ENCODE data around the gene ENTPD8. TPM values are rescaled to one million over a fixed set of nuclear protein-coding genes. Genes with fewer than 3 reads are reported as not detected.

ENTPD8 gene
- polyA plus RNA-seq, 3 donors: not detected

DNA sequence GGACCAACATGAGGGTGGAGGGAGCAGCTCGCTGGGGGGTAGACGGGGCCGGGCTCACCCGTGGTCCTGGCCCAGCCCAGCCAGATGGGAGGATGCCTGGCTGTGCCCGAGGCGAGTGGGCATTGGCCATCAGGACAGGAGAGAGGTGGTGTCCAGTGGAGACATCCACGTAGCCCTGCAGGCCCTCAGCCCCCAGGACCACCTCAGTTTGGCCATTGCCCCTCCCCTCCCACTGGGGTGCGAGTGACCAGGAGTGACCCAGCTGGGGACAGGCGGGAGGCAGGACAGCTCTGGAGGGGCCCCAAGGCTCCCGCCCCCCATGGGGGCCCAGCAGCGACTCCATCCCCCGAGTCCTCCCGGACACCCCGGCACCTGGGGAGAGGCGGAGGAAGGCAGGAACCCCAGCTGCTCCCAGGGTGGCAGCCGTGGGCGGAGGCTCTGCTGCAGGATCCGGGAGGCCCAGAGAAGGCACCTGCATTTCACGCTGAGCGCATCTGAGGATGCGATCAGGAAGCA, 9.7 kb downstream of the ENTPD8 start:
- H3K4me3 ChIP-seq (replicated peaks in 1 of 3; ENCODE audit: low read depth in 2 of 3, low read length in 3 of 3): no peak overlapping the region
- H4K20me1 ChIP-seq (ENCODE audit: insufficient read depth, low read length): no peaks in the 10 kb centered on the region
- DNase-seq: no peak
- no peaks in the 10 kb centered on the region for H3K4me1 ChIP-seq (ENCODE audit: control insufficient read depth in 1 of 2, insufficient read depth in 2 of 2, low read length in 2 of 2)
- no peaks in the 10 kb centered on the region for H3K36me3 ChIP-seq (replicated peaks in 1 of 2; ENCODE audit: control insufficient read depth in 1 of 2, insufficient read depth in 2 of 2, low read length in 2 of 2)
- H3K9ac ChIP-seq (ENCODE audit: insufficient read depth, low read length, poor library complexity, severe bottlenecking): no peak overlapping the region
- Mint-ChIP-seq H3K27me3 (ENCODE audit: low read depth in 3 of 3) (peaks cover 0 to 10% (median 2%) of the 10 kb centered on the region in 3 donors), H3K36me3 (no peaks in the 10 kb centered on the region), H3K9me3 (no peaks in the 10 kb centered on the region), H3K27ac (no peak overlapping the region), H3K4me1 (no peaks in the 10 kb centered on the region), H3K4me3 (no peak overlapping the region)
- intact Hi-C loops (cut with micrococcal nuclease): no loop called here
- no peak overlapping the region for H3K4me2 ChIP-seq (replicated peaks; ENCODE audit: extremely low read depth, low read length, poor library complexity, severe bottlenecking)
- TF ChIP-seq CTCF (IDR thresholded peaks at IDR 0.05): no peak
- 90% methylated on average over 19 of the region's 21 CpGs for WGBS (ENCODE audit: insufficient coverage)
- no peak overlapping the region for H3K27ac ChIP-seq (ENCODE audit: low read depth in 1 of 2, low read length in 2 of 2)
- no peaks in the 10 kb centered on the region for H3K27me3 ChIP-seq (ENCODE audit: control insufficient read depth in 2 of 2, insufficient read depth in 2 of 2, low read length in 2 of 2)
- H2AFZ ChIP-seq (ENCODE audit: insufficient read depth, low read depth, low read length, poor library complexity, severe bottlenecking): no peak overlapping the region
- H3K9me3 ChIP-seq (replicated peaks in 1 of 2; ENCODE audit: control insufficient read depth in 1 of 2, insufficient read depth in 1 of 2, low read length in 2 of 2): no peaks in the 10 kb centered on the region
- no peaks in the 10 kb centered on the region for H3K79me2 ChIP-seq (ENCODE audit: insufficient read depth, low read length)

DNA sequence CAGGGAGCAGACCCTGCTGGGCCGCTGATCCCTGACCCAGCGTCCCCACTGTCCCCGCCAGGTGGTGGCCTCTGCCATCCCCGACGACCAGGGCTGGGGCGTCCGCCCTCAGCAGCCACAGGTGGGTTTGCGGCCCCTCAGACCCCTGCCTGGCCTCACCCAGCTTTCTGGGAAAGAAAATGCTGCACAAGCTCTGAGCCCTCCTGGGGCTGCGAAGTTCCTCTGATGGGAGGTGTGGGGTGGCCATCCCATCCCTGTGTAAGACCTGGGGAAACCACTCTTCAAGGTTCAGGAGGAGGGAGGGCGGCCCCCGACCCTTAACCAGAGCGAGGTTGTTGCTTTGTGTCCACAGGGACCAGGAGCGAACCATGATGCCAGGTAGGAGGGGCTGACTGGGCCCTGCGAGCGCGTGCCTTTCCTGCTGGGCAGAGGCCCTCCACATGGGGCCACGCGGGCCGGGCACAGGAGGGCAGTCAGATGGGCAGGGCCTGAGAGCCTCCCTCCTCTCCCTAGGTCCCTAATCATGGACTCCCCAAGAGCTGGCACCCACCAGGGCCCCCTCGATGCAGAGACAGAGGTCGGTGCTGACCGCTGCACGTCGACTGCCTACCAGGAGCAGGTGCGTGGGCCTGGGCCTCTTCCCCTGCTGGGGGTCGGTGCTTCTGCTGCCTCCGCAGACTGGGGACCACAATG, 10.3 kb downstream of the ENTPD8 start:
- Histone ChIP-seq H3K36me3 (replicated peaks in 1 of 2; ENCODE audit: control insufficient read depth in 1 of 2, insufficient read depth in 2 of 2, low read length in 2 of 2) (no peaks in the 10 kb centered on the region), H3K9me3 (replicated peaks in 1 of 2; ENCODE audit: control insufficient read depth in 1 of 2, insufficient read depth in 1 of 2, low read length in 2 of 2) (no peaks in the 10 kb centered on the region), H3K79me2 (ENCODE audit: insufficient read depth, low read length) (no peaks in the 10 kb centered on the region), H4K20me1 (ENCODE audit: insufficient read depth, low read length) (no peaks in the 10 kb centered on the region), H3K4me3 (replicated peaks in 1 of 3; ENCODE audit: low read depth in 2 of 3, low read length in 3 of 3) (no peak overlapping the region), H2AFZ (ENCODE audit: insufficient read depth, low read depth, low read length, poor library complexity, severe bottlenecking) (no peak overlapping the region), H3K9ac (ENCODE audit: insufficient read depth, low read length, poor library complexity, severe bottlenecking) (no peak overlapping the region), H3K27ac (ENCODE audit: low read depth in 1 of 2, low read length in 2 of 2) (no peak overlapping the region), H3K4me1 (ENCODE audit: control insufficient read depth in 1 of 2, insufficient read depth in 2 of 2, low read length in 2 of 2) (no peaks in the 10 kb centered on the region), H3K27me3 (ENCODE audit: control insufficient read depth in 2 of 2, insufficient read depth in 2 of 2, low read length in 2 of 2) (no peaks in the 10 kb centered on the region), H3K4me2 (replicated peaks; ENCODE audit: extremely low read depth, low read length, poor library complexity, severe bottlenecking) (no peak overlapping the region)
- 93% methylated on average over 24 of the region's 27 CpGs for WGBS (ENCODE audit: insufficient coverage)
- intact Hi-C loops (cut with micrococcal nuclease): no loop called here
- Mint-ChIP-seq H3K9me3 (no peaks in the 10 kb centered on the region), H3K27ac (no peak overlapping the region), H3K36me3 (no peaks in the 10 kb centered on the region), H3K4me3 (no peak overlapping the region), H3K4me1 (no peaks in the 10 kb centered on the region), H3K27me3 (ENCODE audit: low read depth in 3 of 3) (peaks cover 0 to 10% (median 2%) of the 10 kb centered on the region in 3 donors)
- TF ChIP-seq CTCF (IDR thresholded peaks at IDR 0.05): no peak
- DNase-seq: no peak

Data from CD14-positive monocyte (primary cell).